ENCODE data around the gene SVOPL. TPM values are rescaled to one million over a fixed set of nuclear protein-coding genes. Genes with fewer than 3 reads are reported as not detected.
"Not testable (repeated sequence)": the region's sequence is repeated elsewhere in the genome, so short reads cannot be mapped to it uniquely, and the experiment has no call there.

Gene SVOPL
- total RNA-seq, 1 donor from 2014 or later, result not detected

GRCh38 chr7:138695106-138695505, 6.1 kb downstream of the SVOPL start:
- DNase-seq (no peak), ATAC-seq (ENCODE audit: low read depth) (no peak)
- Mint-ChIP-seq H3K4me1 (no peaks in the 10 kb centered on the region), H3K36me3 (ENCODE audit: low read depth) (no peaks in the 10 kb centered on the region), H3K9me3 (no peaks in the 10 kb centered on the region), H3K4me3 (no peak overlapping the region), H3K27ac (no peak overlapping the region), H3K27me3 (no peaks in the 10 kb centered on the region)
- intact Hi-C loops (cut with micrococcal nuclease), result no loop called here
- POLR2A ChIA-PET, result no interaction called here
- CTCF ChIA-PET, result no interaction called here
- TF ChIP-seq CTCF (IDR thresholded peaks at IDR 0.05), result no peak

GRCh38 chr7:138691178-138691577, 10.0 kb downstream of the SVOPL start:
- intact Hi-C loops (cut with micrococcal nuclease), result no loop called here
- DNase-seq (no peak), ATAC-seq (ENCODE audit: low read depth) (no peak)
- CTCF ChIA-PET, result no interaction called here
- H3K27ac Mint-ChIP-seq, result no peak overlapping the region
- no peaks in the 10 kb centered on the region for H3K4me1 Mint-ChIP-seq
- POLR2A ChIA-PET, result no interaction called here
- no peak for TF ChIP-seq CTCF (IDR thresholded peaks at IDR 0.05)
- no peaks in the 10 kb centered on the region for H3K36me3 Mint-ChIP-seq (ENCODE audit: low read depth)
- peaks cover 5% of the 10 kb centered on the region for H3K27me3 Mint-ChIP-seq
- peaks cover 5% of the 10 kb centered on the region for H3K9me3 Mint-ChIP-seq
- no peak overlapping the region for H3K4me3 Mint-ChIP-seq

GRCh38 chr7:138690495-138690894, 10.7 kb downstream of the SVOPL start:
- ChIA-PET CTCF (no interaction called here), POLR2A (no interaction called here)
- no peaks in the 10 kb centered on the region for H3K36me3 Mint-ChIP-seq (ENCODE audit: low read depth)
- no peak for TF ChIP-seq CTCF (IDR thresholded peaks at IDR 0.05)
- ATAC-seq (ENCODE audit: low read depth), result no peak
- no peak overlapping the region for H3K27ac Mint-ChIP-seq
- H3K4me1 Mint-ChIP-seq, result no peaks in the 10 kb centered on the region
- no peak for DNase-seq
- peaks cover 5% of the 10 kb centered on the region for H3K9me3 Mint-ChIP-seq
- intact Hi-C loops (cut with micrococcal nuclease), result no loop called here
- no peak overlapping the region for H3K4me3 Mint-ChIP-seq
- peaks cover 5% of the 10 kb centered on the region for H3K27me3 Mint-ChIP-seq

- H3K4me3 Mint-ChIP-seq; H3K36me3 Mint-ChIP-seq (ENCODE audit: low read depth); H3K27me3 Mint-ChIP-seq; H3K27ac Mint-ChIP-seq; intact Hi-C loops (cut with micrococcal nuclease); H3K4me1 Mint-ChIP-seq; ATAC-seq (ENCODE audit: low read depth); DNase-seq; POLR2A ChIA-PET; H3K9me3 Mint-ChIP-seq; CTCF ChIA-PET: not testable (repeated sequence)
Measured at GRCh38 chr7:138688037-138688436, 13.1 kb downstream of the SVOPL start.

GRCh38 chr7:138684340-138684739, 16.8 kb downstream of the SVOPL start:
- no peaks in the 10 kb centered on the region for H3K4me1 Mint-ChIP-seq
- H3K27me3 Mint-ChIP-seq, result peaks cover 6% of the 10 kb centered on the region
- TF ChIP-seq CTCF (IDR thresholded peaks at IDR 0.05), result no peak
- ATAC-seq (ENCODE audit: low read depth) (no peak), DNase-seq (no peak)
- H3K36me3 Mint-ChIP-seq (ENCODE audit: low read depth), result no peaks in the 10 kb centered on the region
- POLR2A ChIA-PET, result no interaction called here
- CTCF ChIA-PET, result no interaction called here
- H3K4me3 Mint-ChIP-seq, result no peak overlapping the region
- intact Hi-C loops (cut with micrococcal nuclease), result no loop called here
- no peak overlapping the region for H3K27ac Mint-ChIP-seq
- H3K9me3 Mint-ChIP-seq, result peaks cover 5% of the 10 kb centered on the region

GRCh38 chr7:138679793-138680192, 21.4 kb downstream of the SVOPL start:
- ChIA-PET CTCF (no interaction called here), POLR2A (no interaction called here)
- no peaks in the 10 kb centered on the region for H3K36me3 Mint-ChIP-seq (ENCODE audit: low read depth)
- no peak for TF ChIP-seq CTCF (IDR thresholded peaks at IDR 0.05)
- intact Hi-C loops (cut with micrococcal nuclease), result no loop called here
- no peak overlapping the region for H3K4me3 Mint-ChIP-seq
- H3K9me3 Mint-ChIP-seq, result no peaks in the 10 kb centered on the region
- no peak overlapping the region for H3K27ac Mint-ChIP-seq
- DNase-seq, result no peak
- H3K4me1 Mint-ChIP-seq, result no peaks in the 10 kb centered on the region
- H3K27me3 Mint-ChIP-seq, result peaks cover 1% of the 10 kb centered on the region
- ATAC-seq (ENCODE audit: low read depth), result no peak
